ENCODE measurements around the gene KLRC4.

DNA sequence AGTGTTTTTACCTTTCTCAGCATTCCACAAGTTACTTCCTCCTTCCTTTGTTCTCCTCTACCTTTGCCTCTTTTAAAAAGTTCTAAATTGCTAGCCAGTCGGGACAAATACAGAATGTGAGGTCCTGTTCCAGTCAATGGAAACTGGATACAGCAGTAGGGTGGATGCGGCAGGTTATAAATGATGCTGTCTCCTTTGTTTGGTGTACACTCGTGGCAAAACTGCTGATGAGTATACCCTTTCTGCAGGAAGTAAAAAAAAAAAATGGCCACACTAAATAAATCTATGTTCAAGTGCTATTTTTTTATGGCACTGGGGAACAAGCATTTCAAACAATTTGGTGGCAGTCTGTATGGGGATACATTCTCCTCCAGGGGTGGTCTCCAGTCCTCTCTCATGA is 47.2 kb downstream of the KLRC4 start:
- TF ChIP-seq MXI1 (IDR thresholded peaks at IDR 0.05; ENCODE audit: borderline replicate concordance, low read depth, low read length) (no peak), POLR2A (IDR thresholded peaks at IDR 0.05; ENCODE audit: low read depth, low read length) (no peak), CEBPB (IDR thresholded peaks at IDR 0.05; ENCODE audit: low read depth, low read length) (no peak), SMC3 (IDR thresholded peaks at IDR 0.05; ENCODE audit: low read depth, low read length) (no peak), MAFK (IDR thresholded peaks at IDR 0.05; ENCODE audit: low read depth, low read length) (no peak), BHLHE40 (IDR thresholded peaks at IDR 0.05; ENCODE audit: low read depth, low read length) (no peak), RFX5 (IDR thresholded peaks at IDR 0.05; ENCODE audit: low read depth, low read length) (no peak), RAD21 (IDR thresholded peaks at IDR 0.05; ENCODE audit: low read length) (no peak), RCOR1 (IDR thresholded peaks at IDR 0.05; ENCODE audit: insufficient replicate concordance, low read length) (no peak), MAZ (IDR thresholded peaks at IDR 0.05; ENCODE audit: borderline replicate concordance, low read depth, low read length) (no peak)
- TF ChIP-seq, protein P1, sequence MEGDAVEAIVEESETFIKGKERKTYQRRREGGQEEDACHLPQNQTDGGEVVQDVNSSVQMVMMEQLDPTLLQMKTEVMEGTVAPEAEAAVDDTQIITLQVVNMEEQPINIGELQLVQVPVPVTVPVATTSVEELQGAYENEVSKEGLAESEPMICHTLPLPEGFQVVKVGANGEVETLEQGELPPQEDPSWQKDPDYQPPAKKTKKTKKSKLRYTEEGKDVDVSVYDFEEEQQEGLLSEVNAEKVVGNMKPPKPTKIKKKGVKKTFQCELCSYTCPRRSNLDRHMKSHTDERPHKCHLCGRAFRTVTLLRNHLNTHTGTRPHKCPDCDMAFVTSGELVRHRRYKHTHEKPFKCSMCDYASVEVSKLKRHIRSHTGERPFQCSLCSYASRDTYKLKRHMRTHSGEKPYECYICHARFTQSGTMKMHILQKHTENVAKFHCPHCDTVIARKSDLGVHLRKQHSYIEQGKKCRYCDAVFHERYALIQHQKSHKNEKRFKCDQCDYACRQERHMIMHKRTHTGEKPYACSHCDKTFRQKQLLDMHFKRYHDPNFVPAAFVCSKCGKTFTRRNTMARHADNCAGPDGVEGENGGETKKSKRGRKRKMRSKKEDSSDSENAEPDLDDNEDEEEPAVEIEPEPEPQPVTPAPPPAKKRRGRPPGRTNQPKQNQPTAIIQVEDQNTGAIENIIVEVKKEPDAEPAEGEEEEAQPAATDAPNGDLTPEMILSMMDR (conservative IDR thresholded peaks at IDR 0.05; ENCODE audit: low read depth, low read length): no peak
- TF ChIP-seq, protein P2, sequence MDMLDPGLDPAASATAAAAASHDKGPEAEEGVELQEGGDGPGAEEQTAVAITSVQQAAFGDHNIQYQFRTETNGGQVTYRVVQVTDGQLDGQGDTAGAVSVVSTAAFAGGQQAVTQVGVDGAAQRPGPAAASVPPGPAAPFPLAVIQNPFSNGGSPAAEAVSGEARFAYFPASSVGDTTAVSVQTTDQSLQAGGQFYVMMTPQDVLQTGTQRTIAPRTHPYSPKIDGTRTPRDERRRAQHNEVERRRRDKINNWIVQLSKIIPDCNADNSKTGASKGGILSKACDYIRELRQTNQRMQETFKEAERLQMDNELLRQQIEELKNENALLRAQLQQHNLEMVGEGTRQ (IDR thresholded peaks at IDR 0.05; ENCODE audit: low read depth, low read length): no peak
- TF ChIP-seq, protein P3, sequence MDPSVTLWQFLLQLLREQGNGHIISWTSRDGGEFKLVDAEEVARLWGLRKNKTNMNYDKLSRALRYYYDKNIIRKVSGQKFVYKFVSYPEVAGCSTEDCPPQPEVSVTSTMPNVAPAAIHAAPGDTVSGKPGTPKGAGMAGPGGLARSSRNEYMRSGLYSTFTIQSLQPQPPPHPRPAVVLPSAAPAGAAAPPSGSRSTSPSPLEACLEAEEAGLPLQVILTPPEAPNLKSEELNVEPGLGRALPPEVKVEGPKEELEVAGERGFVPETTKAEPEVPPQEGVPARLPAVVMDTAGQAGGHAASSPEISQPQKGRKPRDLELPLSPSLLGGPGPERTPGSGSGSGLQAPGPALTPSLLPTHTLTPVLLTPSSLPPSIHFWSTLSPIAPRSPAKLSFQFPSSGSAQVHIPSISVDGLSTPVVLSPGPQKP (IDR thresholded peaks at IDR 0.05; ENCODE audit: borderline replicate concordance, low read depth, low read length): no peak

Data from IMR-90 (cell line).